ENCODE measurements around the gene HSCB.
A peak's percentile ranks its signal among the peaks of the same experiment; 100 is the strongest.

The HSCB gene

DNA sequence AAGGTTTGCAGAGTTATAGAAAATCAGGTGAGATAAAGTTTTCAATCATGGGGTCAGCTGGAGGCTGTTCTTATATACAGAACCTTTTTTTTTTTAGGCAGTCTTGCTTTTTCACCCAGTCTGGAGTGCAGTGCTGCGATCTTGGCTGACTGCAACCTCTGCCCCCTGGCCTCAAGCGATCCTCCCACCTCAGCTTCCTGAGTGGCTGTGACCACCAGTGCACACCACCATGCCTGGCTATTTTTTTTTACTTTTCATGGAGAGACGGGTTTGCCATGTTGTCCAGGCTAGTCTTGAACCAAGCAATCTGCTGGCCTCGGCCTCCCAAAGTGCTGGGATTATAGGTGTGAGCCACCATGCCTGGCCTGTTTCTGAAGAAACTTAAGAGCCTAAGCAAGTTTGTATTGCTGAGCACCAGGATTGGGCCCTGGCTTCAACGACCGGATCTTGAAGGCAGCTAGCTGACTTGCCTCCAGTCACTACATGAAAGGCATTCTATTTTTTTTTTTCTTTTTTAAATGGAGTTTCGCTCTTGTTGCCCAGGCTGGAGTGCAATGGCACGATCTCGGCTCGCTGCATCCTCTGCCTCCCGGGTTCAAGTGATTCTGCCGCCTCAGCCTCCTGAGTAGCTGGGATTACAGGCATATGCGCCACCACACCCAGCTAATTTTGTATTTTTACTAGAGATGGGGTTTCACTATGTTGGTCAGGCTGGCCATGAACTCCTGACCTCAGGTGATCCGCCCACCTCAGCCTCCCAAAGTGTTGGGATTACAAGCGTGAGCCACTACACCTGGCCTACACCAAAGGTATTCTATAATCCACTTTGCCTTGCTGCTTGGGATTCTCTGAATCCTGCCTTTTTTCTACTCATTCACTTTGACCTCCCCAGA is 50.9 kb downstream of the HSCB start:
- TF ChIP-seq, protein P1, sequence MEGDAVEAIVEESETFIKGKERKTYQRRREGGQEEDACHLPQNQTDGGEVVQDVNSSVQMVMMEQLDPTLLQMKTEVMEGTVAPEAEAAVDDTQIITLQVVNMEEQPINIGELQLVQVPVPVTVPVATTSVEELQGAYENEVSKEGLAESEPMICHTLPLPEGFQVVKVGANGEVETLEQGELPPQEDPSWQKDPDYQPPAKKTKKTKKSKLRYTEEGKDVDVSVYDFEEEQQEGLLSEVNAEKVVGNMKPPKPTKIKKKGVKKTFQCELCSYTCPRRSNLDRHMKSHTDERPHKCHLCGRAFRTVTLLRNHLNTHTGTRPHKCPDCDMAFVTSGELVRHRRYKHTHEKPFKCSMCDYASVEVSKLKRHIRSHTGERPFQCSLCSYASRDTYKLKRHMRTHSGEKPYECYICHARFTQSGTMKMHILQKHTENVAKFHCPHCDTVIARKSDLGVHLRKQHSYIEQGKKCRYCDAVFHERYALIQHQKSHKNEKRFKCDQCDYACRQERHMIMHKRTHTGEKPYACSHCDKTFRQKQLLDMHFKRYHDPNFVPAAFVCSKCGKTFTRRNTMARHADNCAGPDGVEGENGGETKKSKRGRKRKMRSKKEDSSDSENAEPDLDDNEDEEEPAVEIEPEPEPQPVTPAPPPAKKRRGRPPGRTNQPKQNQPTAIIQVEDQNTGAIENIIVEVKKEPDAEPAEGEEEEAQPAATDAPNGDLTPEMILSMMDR (conservative IDR thresholded peaks at IDR 0.05) = no peak
- H3K27ac ChIP-seq = peak overlapping the region; percentile 97

DNA sequence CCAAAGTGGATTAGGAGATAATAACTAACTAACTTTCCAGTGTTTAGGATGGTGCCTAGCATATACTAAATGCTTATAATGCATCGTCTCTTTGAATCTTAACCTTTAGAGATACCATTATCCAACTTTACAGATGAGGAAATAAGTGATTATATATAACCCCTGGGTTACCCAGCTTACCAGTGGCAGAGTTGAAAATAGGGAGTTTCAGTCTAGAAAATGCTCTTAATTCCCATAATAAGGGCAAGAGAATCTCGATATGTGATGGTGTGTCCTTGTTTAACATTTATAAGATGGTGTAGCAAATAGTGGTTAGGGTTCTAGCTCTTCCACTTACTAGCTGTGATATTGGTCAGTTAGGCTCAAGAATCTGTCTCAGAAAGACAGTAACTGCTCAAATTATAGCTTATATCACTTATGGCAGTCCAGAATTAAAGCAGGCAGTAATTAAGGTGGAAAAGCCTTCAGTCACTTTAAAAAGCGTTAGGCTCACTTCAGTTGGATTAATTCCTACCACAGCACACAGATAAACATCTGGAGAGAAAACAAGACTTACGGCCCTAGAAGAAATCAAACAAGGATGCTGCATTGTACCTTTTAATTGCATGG is 52.2 kb downstream of the HSCB start:
- TF ChIP-seq, protein P1 (conservative IDR thresholded peaks at IDR 0.05) = no peak
- H3K27ac ChIP-seq = peak overlapping the region; percentile 97; the same call in 1 of the 2 replicates

DNA sequence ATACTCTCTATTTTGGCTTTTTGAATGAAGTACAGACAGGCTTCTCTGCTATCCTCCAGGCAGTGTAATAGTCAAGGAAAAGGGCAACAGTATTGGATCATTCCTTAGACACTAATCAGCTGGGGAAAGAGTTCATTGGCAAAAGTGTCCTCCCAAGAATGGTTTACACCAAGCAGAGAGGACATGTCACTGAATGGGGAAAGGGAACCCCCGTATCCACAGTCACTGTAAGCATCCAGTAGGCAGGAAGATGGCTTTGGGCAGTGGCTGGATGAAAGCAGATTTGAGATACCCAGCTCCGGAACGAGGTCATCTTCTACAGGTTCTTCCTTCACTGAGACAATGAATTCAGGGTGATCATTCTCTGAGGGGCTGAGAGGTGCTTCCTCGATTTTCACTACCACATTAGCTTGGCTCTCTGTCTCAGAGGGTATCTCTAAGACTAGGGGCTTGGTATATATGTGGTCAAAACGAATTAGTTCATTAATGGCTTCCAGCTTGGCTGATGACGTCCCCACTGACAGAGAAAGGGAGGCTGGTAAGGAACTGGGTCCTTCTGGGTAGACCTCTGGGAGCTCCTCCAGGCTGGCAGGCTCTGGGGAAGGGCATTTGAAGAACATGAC is 53.3 kb downstream of the HSCB start:
- H3K27ac ChIP-seq = peak overlapping the region; percentile 97; the same call in 1 of the 2 replicates
- TF ChIP-seq, protein P1 (conservative IDR thresholded peaks at IDR 0.05) = no peak

DNA sequence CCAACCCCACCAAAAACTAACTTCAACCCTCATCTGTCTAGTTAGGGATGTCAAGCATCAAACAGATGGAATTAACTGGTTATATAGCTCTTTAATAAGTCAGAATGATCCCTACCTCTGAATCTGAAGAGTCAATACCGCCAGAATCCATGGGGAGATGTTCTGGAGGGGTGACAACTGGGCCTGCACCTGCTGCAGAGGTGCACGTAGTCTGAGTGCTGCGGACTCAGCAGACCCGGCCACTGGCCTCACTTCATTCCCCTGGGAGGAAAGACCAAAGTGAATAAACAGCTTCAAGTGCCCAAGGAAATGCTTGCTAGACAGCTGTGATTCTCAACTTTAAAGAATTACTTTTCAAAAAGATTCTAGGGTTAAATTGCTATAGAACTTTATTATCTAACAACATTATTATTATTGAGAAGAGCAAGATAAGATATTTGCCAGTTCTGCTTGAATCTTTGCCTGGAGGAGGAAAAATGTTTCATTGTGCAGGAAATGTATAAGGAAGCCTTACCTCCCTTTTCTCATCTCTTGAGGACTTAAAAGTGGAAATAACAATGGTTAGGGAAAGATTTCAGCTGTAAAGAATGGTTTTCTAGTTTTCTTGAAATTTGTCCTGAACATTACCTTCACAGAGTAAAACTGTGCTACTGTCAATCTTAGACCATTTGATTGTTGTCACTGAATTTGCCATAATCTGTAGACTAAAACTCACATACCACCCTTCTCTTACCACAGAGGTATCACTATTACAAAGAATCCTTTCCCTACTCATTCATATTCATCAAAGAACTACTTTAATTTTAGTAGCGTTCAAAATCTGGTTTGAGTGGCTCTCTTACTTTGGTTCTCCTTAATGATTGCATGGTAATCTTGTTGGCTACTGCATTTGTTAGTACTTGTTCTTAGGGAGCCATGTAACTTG is 54.4 kb downstream of the HSCB start:
- TF ChIP-seq, protein P1 (conservative IDR thresholded peaks at IDR 0.05) = no peak
- H3K27ac ChIP-seq = peak overlapping the region; percentile 97

DNA sequence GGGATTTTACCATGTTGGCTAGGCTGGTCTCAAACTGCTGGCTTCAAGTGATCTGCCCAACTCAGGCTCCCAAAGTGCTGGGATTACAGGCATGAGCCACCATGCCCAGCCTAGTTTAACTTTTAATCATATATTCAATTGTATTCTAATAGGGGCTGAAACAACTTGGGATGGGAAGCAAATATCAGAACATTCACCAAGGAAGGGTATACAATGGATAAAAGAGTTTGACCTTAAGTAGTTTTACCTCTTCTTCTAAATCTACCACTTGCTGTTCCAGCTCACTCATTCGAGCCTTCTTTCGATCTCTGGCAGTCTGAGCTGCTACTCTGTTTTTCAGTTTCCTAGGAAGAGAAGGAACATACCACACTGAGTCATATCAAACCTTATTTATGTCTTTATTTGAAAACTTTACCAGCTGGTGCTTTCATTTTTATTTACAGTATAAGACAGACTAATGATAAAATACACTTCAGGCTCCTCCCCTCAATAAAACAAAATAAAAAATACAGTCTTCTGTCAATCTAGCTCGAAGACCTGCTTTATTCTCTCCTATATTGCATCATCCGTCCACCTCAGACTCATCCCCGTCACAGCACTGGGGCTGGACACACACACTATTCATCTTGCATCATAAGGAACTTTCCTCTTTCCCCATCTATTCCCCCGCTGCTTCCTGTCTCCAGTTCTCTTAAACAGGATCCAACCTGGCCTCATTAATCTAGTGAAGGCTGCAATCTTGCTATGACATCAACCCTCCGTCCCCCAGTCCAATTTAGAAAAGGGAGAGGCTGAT is 57.2 kb downstream of the HSCB start:
- TF ChIP-seq, protein P1 (conservative IDR thresholded peaks at IDR 0.05) = no peak
- peak overlapping the region; percentile 97 for H3K27ac ChIP-seq

DNA sequence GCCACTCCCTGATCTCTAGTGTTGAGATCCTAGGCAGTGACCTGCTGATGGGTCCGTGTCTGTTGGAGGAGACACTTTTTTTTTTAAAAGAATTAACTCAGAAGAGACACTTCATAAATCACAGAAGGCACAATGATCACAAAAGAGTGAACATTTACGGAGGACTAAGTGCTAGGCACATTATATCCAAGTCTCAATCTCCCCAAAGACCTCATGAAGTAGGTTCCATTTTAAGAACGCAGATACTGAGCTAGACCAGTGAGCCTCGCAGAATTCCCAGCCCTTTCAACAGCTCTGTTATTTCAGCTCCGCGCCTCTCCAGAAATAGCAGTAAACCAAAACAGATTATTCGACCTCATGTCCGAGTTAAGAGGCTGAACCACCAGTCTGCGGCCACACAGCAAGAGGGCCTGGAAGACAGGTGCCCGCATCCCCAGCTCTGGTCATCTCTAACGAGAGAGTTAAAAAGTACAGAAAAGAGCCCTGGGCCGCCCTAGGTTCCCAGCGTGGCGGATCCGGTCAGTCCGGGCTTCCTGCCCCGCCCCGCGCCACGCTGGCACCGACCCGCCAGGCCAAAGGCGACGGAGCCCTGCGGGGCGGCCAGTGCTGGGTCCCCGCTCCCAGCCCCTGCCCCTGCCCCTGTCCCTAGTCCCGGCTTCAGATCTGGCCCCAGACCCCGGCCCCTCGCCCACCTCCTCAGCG is 57.9 kb downstream of the HSCB start:
- TF ChIP-seq, protein P1 (conservative IDR thresholded peaks at IDR 0.05) = no peak
- H3K27ac ChIP-seq = peak overlapping the region; percentile 97

Data from VCaP (cell line).